ENCODE results near the gene COL19A1.

COL19A1 gene

GRCh38 chr6:70119218-70119835, 253.0 kb downstream of the COL19A1 start:
- DNase-seq (ENCODE audit: extremely low read depth in 1 of 2, low read depth in 1 of 2) = no peak

- no peak for DNase-seq (ENCODE audit: extremely low read depth in 1 of 2, low read depth in 1 of 2)
Measured at GRCh38 chr6:70124443-70124842, 258.1 kb downstream of the COL19A1 start.

DNA sequence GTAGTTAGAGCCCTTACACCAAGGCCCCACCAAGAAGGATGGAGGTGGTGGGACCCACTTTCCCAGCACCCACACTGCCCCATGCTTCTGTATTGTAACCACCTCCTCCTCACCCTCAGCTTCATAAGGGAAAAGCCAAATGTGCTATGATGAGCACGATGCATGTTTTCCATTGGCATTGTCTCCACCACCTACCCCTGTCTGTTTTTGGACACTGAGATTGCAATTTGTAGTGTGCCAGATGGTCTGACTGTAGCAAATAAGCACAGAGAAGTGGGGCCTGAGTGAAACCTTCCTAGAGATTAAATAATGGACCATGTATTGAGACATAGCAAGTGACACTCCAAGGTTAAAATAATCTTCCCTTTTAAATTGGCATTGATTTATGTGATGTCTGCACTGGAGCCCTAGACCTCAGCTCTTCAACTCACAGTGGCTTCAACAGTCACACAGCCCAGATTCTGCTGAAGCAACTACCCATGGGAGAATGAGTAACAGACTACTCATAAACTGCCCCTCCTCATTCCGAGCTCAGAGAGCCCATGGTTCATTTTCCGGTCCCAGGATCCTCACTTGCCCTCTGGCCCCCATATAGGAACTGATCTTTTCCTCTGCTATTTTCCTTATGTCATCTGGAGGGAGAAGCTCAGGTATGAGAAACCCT, 258.7 kb downstream of the COL19A1 start:
- DNase-seq (ENCODE audit: extremely low read depth in 1 of 2, low read depth in 1 of 2) = no peak

GRCh38 chr6:70125602-70126001, 259.2 kb downstream of the COL19A1 start:
- DNase-seq (ENCODE audit: extremely low read depth in 1 of 2, low read depth in 1 of 2) = no peak

DNA sequence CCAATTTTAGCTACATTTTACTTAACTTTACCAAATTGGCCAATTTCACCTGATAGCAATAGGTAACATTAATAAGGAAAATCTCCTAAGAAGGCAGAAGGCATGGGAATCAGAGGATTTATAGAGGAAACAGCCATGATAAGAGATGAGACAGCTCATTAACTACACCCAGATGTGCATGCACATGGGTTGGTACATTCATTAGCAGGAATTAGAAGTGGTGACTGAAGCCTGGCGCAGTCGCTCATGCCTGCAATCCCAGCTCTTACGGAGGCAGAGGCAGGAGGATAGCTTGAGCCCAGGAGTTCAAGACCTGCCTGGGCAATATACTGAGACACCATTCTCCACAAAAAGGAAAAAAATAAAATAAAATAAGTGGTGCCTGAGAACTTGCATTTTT, 263.0 kb downstream of the COL19A1 start:
- no peak for DNase-seq (ENCODE audit: extremely low read depth in 1 of 2, low read depth in 1 of 2)

GRCh38 chr6:70130865-70131264, 264.5 kb downstream of the COL19A1 start:
- no peak for DNase-seq (ENCODE audit: extremely low read depth in 1 of 2, low read depth in 1 of 2)

DNA sequence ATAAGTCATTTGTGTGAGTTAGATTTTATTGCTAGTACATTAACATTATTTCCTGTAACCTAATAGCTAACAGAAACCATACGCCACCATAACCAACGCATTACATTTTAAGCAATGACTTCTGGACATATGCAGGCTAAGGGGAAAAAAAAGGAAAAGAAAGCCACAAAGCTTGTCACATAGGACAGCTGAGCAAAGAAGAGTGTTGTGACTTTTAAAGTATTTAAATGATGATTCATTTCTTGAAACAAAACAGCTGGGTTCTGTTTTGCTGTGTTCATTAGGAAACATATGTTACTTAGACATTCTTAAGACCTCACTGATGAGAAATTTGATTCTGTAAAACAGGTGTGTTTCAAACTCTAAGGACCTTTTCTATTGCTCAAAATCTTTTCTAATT, 265.2 kb downstream of the COL19A1 start:
- DNase-seq (ENCODE audit: extremely low read depth in 1 of 2, low read depth in 1 of 2) = no peak

GRCh38 chr6:70133246-70133645, 266.9 kb downstream of the COL19A1 start:
- no peak for DNase-seq (ENCODE audit: extremely low read depth in 1 of 2, low read depth in 1 of 2)

GRCh38 chr6:70134542-70134941, 268.2 kb downstream of the COL19A1 start:
- DNase-seq (ENCODE audit: extremely low read depth in 1 of 2, low read depth in 1 of 2) = no peak

GRCh38 chr6:70135219-70136160, 269.1 kb downstream of the COL19A1 start:
- DNase-seq (ENCODE audit: extremely low read depth in 1 of 2, low read depth in 1 of 2) = no peak

DNA sequence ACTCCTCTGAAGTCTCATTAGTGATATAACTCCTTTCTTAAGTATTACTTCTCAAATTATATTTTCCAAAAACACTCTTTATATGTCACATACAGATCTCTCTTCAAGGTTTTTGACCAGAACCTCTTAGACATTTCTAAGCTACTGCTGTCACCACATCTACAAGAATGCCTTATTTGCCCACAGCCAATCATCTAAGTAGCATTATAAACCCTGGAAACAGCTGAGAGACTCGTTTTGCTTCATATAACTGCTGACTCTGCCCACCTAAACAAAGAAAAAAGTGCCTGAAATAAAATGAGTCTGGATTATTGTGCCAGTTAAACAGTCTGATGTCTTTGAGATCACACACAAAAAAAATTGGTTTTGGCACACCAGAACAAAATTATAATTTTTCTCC, 270.6 kb downstream of the COL19A1 start:
- no peak for DNase-seq (ENCODE audit: extremely low read depth in 1 of 2, low read depth in 1 of 2)

- DNase-seq (ENCODE audit: extremely low read depth in 1 of 2, low read depth in 1 of 2) = no peak
Measured at GRCh38 chr6:70140496-70140895, 274.1 kb downstream of the COL19A1 start.

GRCh38 chr6:70142034-70142433, 275.7 kb downstream of the COL19A1 start:
- DNase-seq (ENCODE audit: extremely low read depth in 1 of 2, low read depth in 1 of 2) = no peak

DNA sequence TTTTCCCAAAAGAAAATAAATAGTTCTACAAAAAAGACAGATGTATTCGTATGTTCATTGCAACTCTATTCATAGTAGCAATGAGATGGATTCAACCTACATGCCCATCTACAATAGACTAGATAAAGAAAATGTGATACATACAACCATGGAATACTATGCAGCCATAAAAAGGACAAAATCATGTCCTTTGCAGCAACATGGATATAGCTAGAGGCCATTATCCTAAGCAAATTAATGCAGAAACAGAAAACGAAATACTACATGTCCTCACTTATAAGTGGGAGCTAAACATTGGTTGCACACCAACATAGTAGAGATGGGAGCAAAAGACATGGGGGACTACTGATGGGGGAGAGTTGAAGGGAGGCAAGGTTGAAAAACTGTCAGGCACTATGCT, 278.8 kb downstream of the COL19A1 start:
- DNase-seq (ENCODE audit: extremely low read depth in 1 of 2, low read depth in 1 of 2) = no peak

GRCh38 chr6:70149209-70149788, 282.9 kb downstream of the COL19A1 start:
- DNase-seq (ENCODE audit: extremely low read depth in 1 of 2, low read depth in 1 of 2) = no peak

GRCh38 chr6:70150521-70150920, 284.2 kb downstream of the COL19A1 start:
- no peak for DNase-seq (ENCODE audit: extremely low read depth in 1 of 2, low read depth in 1 of 2)

DNA sequence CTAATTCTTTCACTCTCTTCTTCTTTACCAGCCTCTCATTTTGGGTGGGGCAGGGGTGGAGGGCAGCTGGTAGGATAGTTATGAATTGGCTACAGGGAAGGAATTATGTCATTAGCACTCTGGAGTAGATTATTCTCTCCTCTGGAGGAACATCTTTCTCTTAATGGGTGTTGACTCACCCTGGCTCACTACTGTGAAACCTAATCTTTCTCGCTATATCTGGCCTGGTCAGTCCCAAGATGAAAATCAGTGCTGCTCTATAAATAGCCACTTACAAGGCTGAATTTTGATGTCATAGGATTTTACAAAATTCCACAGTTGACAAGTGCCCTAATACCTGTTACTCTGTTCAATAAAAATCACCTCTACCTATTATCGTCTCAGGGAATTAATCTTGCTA, 285.3 kb downstream of the COL19A1 start:
- no peak for DNase-seq (ENCODE audit: extremely low read depth in 1 of 2, low read depth in 1 of 2)

DNA sequence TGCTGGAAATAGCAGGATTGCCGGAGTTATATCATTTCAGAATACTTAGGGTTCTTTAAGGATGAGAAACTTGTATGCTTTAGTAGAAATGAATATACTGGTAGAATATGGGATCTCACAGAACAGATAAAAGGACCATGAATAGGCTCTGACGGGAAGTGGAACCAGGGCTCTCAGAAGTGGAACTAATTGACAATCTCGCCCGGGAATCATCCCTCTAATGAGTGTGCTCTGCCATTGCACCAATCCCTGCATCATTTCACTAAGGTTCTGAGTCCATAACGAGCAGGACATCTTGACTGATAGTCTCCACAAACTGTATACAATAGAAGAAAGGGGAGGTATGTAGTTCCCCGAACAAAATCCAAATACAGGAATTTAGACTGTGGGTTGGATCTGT, 286.4 kb downstream of the COL19A1 start:
- DNase-seq (ENCODE audit: extremely low read depth in 1 of 2, low read depth in 1 of 2) = no peak

DNA sequence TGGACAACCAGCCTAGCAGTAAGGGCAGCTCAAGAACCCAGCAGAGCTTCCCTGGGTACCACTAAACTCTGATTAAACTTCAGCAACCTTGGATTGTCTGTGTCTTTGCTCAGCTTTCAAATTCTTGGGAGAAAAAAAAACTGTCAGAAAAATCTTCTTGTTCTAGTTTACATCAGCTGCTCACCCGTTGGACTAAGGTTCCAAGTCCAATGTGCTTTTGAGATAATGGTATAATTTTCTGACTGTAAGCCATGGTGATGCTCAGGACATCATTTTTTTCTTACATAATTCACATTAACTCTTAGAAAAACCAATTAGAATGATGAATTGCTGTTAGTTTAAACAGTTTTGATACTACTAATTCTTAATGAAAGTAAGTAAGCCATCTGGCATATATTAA, 290.7 kb downstream of the COL19A1 start:
- no peak for DNase-seq (ENCODE audit: extremely low read depth in 1 of 2, low read depth in 1 of 2)

DNA sequence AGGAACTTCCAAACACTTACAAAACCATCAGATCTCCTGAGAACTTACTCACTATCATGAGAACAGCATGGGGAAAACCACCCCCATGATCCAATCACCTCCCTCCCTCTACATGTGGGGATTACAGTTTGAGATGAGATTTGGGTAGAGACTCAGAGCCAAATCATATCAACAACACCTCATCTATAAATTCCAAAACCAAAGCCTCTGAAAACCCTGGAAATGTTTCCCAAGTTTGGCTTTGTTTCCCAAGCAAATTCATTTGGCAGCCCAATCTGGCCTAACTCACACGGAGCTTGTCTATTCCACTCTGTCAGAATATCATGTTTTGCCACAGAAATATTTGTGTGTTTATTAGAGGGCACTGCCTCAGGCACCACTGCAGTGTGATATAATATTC, 293.9 kb downstream of the COL19A1 start:
- DNase-seq (ENCODE audit: extremely low read depth in 1 of 2, low read depth in 1 of 2) = no peak

GRCh38 chr6:70162972-70163371, 296.6 kb downstream of the COL19A1 start:
- no peak for DNase-seq (ENCODE audit: extremely low read depth in 1 of 2, low read depth in 1 of 2)
